CD4-positive, alpha-beta T cell treated with Interleukin-4 for 4 hours (primary cell): ENCODE measurements around the gene NUDT3.
"Not testable (repeated sequence)": the region's sequence is repeated elsewhere in the genome, so short reads cannot be mapped to it uniquely, and the experiment has no call there.

Experiments used
- DNase-seq: peaks from one replicate; pipeline ENCODE4 v3.0.0-alpha.2; 2020

Gene NUDT3

DNA sequence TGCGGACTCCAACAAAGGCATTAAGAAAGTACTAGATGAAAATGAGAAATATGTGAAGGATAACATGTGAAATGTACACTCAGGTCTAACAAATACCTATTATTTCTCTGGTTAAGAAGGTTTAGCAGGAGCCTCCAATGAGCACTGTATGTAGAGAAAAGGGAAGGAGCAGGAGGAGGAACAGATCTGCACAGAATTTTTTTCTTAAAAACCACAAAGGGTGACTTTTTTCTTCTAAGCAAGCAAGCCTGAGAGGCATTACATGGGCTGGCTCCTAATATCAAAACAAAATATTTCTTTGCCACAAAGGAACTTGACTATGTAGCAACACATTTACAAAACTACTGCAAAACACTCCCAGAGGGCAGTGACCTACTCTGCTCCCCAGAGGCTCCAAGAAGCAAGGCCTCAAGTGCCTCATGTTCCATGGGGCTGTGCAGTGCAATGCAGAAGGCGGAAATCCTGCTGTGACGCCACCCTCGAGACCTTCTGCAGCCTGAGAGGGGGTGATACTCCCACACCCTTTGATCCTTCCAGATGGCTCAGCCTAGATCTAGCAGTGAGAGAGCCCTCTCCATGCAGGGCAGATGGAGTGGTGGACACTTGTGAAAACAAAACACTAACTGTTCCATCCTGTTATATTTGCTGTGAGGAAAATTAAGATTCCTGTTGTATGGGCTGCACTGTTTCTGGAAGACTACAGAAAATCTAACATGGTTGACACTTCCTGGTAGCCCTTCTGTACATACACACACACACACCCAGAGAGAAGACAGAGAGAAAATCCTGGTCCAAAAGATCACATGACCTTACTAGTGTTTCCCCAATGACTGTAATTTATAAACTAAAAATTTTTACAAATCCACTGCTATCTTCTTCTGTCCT lies 107.7 kb downstream of the NUDT3 start:
- DNase-seq: no peak

DNA sequence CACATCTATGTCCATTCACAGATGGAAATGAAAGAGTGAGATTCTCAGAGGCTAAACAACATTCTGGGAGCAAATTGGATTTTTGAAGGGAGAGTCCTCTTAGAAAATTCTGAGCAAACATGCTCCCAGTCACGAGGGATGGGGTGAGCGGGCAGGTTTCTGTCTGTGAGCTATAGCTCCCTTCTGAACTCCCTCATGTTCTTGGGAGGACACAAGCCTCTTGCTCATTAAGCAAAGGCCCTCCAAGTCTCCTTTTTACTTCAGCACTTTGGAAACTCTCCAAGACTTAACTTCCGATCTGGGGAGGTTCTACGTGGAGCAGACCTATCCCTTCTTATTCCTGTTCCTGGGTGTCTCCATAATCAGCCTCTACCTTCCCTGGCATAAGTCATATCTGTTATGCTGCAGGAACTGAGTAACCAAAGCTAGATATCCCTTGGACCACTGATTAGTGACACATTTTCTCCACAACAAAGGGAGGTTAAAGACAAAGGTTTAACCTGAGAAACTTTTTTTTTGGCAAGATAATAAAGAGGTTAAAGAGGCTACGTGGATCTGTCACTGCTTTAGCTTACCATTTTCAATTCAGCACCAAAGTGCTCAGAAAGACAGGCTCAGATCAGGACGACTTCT lies 110.7 kb downstream of the NUDT3 start:
- no peak for DNase-seq

DNA sequence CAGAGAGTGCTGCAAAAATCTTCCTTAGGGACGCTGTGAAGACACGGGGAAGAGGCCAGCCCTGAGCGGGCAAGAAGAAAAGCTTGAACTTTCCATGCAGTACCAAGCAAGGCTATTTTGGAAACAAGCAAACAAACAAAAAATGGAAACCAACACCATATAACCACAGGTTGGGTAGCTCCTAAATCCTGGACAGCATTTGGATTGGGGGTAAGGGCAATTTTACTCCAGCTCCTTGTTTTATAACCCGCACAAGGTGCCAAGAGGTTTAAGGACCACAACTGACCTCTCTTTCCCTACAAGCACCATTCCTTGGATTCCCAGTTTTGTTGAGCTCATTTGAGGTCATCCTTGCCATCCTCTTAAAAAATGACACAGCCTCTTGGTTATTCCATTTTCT lies 112.3 kb downstream of the NUDT3 start:
- DNase-seq: no peak

DNA sequence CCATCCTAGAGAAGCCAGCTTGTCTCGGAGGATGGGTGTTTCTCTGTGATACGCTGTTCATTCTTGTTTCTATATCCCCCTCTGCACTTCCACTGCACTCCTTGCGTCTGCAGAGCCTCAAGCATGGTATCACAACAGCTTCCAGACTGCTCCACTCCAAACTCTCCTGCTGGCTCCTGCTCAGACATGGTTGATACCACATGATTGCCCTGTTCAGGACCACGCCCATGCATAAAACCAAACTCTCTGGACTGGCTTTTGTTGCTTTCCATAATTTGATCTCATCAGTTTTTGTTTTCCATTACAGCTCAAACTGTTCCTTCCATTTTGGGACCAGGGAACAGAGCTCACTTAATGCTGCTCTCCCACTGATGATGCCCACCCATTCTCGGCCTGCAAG lies 113.6 kb downstream of the NUDT3 start:
- no peak for DNase-seq

DNA sequence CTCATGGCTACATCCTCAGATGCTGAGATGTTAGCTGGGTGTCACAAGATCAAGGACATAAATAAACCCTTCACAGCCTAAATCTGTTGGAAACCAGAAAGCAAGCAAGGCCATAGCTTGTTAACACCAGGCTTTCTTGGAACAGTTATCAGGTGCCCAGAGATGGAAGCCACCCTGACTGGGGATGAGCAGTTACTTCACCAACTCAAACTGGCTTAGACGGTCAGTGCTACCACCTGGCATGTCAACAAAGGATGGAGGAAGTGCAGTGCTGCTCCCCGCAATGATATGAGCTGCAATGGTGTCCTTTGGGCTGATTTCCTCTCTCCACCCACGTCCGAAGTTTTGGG lies 114.7 kb downstream of the NUDT3 start:
- DNase-seq: no peak

DNA sequence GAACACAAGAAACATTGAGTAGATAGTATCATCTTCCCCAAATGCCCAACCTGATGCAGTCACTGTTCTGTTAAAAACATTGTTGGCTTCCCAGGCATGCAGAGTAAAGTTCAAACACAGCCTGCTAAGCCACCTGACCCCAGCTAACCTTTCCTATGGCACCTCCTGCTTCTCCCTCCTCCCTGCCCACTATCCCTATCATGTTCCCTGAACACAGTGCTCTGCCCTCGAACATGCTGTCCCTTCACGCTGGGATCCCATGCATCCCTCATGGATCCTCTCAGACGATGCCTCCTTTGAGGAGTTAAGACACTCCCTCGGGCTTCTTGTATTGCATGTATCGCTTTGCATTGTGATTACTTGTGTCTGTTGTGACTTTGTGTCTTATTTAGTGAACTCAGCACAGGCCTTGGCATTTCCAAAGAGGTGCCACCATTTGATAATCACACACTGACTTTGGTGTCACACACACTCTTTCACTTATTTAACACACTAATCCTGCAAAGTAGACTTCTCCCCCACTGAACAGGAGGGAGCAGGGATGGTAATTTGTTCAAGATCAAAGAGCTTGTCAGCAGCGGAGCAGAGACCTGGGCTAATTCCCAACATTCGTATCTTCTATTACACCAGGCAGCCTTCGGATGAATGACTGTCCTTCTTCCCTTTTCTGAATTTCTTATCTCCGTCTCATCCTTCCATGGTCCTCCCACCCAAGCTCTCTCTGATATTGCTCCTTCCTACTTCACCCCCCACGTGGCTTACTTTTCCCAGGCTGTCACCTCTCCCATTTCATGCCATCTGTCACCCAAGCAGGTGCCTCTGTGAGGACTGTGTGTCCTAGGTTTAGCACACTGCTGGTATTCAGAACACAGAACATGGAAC lies 115.3 kb downstream of the NUDT3 start:
- DNase-seq: no peak

- DNase-seq: no peak
These were observed 116.3 kb downstream of the NUDT3 start for GRCh38 chr6:34276191-34276590.

DNA sequence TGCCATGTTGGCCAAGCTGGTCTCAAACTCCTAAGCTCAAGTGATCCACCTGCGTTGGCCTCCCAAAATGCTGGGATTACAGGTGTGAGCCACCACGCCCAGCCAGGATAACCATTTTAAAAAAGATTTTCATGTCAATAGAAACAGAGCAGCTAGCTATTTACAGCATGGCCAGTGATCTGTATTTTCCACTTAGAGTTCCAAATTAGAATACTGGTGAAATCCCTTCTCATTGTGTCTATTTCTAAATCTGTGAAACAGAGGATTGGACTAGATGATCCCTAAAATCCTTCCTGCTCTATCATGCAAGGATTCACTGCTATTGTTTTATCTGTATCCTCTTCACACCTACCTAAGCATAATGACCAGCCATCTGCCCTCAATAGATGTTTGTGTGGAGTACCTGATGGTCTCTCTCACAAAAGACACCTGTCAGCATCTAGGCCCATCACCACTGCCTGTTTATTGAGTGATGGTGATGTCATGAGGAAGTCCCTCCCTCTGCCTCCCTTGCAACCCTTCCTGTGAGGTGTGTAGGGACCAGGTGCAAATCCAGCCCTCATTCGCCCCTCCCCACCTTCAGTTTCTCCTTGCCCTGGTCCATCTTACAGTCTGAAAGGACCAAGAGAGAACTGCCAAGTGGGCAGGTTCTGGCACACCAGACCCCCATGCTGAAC lies 117.2 kb downstream of the NUDT3 start:
- no peak for DNase-seq

- DNase-seq: no peak
These were observed 118.3 kb downstream of the NUDT3 start for GRCh38 chr6:34274129-34274528.

- no peak for DNase-seq
These were observed 119.1 kb downstream of the NUDT3 start for GRCh38 chr6:34273242-34273805.

GRCh38 chr6:34272013-34272926 lies 120.2 kb downstream of the NUDT3 start:
- no peak for DNase-seq

- not testable (repeated sequence) for DNase-seq
These were observed 122.7 kb downstream of the NUDT3 start for GRCh38 chr6:34269658-34270341.

GRCh38 chr6:34269132-34269531 lies 123.3 kb downstream of the NUDT3 start:
- not testable (repeated sequence) for DNase-seq

- DNase-seq: no peak
These were observed 124.7 kb downstream of the NUDT3 start for GRCh38 chr6:34267746-34268145.

GRCh38 chr6:34263484-34263883 lies 129.0 kb downstream of the NUDT3 start:
- DNase-seq: not testable (repeated sequence)

DNA sequence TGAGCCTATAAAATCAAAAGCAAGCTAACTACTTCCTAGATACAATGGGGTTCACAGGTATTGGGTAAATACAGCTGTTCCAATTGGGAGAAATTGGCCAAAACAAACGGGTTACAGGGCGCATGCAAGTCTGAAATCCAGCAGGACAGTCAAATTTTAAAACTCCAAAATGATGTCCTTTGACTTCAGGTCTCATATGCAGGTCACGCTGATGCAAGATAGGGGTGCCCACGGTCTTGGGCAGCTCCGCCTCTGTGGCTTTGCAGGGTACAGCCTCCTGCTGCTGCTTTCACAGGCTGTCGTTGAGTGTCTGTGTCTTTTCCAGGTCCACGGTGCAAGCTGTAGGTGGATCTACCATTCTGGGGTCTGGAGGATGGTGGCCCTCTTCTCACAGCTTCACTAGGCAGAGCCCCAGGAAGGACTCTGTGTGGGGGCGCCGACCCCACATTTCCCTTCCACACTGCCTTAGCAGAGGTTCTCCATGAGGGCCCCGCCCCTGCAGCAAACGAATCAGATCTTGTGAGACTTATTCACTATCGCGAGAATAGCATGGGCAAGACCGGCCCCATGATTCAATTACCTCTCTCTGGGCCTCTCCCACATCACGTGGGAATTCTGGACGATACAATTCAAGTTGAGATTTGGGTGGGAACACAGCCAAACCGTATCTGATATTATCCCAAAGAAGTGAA lies 131.7 kb downstream of the NUDT3 start:
- DNase-seq: no peak

DNA sequence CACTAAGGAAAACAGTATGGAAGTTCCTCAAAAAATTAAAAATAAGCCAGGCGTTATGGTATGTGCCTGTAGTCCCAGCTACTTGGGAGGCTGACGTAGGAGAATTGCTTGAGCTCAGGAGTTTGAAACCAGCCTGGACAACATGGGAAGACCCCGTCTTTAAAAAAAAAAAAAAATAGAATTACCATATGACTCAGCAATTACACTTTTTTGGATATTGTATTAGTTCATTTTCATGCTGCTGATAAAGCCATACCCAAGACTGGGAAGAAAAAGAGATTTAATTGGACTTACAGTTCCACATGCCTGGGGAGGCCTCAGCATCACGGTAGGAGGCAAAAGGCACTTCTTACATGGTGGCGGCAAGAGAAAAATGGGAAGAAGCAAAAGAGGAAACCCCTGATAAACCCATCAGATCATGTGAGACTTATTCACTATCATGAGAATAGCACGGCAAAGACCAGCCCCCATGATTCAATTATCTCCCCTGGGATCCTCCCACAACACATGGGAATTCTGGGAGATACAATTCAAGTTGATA lies 132.9 kb downstream of the NUDT3 start:
- no peak for DNase-seq

GRCh38 chr6:34252395-34252794 lies 140.1 kb downstream of the NUDT3 start:
- DNase-seq: not testable (repeated sequence)

DNA sequence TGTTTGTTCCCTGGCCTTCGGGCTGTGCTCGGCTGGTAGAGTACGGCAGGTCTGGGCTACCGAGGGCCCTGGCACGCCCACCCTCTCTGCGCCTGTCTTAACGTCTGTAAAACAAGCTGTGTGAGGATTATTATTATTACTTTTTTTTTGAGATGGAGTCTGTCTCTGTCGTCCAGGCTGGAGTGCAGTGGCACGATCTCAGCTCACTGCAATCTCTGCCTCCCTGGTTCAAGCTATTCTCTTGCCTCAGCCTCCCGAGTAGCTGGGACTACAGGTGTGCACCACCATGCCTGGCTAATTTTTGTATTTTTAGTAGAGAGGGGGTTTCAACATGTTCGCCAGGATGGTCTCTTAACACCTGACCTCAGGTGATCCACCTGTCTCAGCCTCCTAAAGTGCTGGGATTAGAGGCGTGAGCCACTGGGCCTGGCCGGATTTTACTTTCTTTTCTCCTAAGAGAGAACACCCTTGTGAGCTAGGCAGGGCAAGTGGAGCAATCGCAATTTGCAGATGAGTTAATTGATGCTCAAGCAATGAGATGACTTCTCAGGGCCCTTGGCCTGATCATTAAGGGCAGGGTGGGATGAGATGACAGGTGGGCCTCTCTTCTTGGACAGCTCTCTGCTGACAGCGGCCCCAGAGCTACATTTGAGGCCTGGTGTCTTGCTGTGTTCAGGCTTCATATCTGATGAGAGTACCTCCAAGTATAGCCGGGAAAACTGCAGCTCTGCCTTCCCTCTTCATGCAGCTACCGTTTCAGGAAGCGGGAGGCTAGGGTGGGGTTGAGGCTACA lies 142.8 kb downstream of the NUDT3 start:
- no peak for DNase-seq
